Measurements from ENCODE around the gene SCN1B.
A peak's percentile ranks its signal among the peaks of the same experiment; 100 is the strongest.

The SCN1B gene

DNA sequence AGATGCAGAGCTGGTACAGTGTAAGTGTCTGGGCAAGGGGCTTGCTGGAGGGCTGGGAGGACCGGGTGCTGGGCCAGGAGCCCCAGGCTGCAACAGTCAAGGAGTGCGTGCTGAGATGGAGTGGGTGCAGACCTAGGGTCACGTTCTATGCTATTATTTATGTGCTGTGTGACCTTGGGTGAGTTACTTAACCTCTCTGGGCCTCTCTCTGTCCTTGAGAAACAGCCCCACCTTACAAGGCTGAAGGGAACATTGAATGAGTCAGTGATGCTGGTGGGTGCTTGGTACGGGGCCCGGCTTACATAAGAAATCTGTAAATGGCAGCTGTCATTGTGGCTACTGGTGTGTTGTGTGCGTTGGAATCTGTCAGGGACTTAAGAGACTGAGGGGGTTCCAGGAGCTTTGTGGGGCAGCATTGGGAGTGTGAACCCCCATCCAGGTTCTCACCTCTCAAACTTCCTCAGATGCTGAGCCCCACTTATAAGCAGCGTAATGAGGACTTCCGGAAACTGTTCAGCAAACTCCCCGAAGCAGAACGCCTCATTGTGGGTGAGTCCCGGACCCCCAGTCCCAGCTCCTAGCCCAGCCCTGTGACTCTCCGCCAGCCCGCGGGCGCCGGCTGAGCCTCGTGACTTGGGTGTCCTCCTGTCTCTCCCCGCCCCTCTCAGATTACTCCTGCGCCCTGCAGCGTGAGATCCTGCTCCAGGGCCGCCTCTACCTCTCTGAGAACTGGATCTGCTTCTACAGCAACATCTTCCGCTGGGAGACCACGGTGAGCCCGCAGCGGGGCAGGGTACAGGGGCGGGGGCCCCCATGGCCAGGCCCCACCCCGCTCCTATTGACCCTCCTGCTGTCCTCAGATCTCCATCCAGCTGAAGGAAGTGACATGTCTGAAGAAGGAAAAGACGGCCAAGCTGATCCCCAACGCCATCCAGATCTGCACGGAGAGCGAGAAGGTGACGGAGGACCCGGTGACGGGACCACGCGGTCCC is 20.6 kb upstream of the SCN1B start:
- H3K27ac ChIP-seq, result no peak overlapping the region
- no peaks in the 10 kb centered on the region for H3K27me3 ChIP-seq (ENCODE audit: insufficient read depth, low read depth, severe bottlenecking)
- peaks cover 3% of the 10 kb centered on the region for H3K9me3 ChIP-seq (ENCODE audit: severe bottlenecking)
- TF ChIP-seq, protein P1, sequence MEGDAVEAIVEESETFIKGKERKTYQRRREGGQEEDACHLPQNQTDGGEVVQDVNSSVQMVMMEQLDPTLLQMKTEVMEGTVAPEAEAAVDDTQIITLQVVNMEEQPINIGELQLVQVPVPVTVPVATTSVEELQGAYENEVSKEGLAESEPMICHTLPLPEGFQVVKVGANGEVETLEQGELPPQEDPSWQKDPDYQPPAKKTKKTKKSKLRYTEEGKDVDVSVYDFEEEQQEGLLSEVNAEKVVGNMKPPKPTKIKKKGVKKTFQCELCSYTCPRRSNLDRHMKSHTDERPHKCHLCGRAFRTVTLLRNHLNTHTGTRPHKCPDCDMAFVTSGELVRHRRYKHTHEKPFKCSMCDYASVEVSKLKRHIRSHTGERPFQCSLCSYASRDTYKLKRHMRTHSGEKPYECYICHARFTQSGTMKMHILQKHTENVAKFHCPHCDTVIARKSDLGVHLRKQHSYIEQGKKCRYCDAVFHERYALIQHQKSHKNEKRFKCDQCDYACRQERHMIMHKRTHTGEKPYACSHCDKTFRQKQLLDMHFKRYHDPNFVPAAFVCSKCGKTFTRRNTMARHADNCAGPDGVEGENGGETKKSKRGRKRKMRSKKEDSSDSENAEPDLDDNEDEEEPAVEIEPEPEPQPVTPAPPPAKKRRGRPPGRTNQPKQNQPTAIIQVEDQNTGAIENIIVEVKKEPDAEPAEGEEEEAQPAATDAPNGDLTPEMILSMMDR (IDR thresholded peaks at IDR 0.05; ENCODE audit: low read depth, low read length), result no peak
- DNase-seq, result no peak
- H3K4me3 ChIP-seq (ENCODE audit: low read depth, low read length), result no peak overlapping the region
- peaks cover 70% of the 10 kb centered on the region for H3K36me3 ChIP-seq

DNA sequence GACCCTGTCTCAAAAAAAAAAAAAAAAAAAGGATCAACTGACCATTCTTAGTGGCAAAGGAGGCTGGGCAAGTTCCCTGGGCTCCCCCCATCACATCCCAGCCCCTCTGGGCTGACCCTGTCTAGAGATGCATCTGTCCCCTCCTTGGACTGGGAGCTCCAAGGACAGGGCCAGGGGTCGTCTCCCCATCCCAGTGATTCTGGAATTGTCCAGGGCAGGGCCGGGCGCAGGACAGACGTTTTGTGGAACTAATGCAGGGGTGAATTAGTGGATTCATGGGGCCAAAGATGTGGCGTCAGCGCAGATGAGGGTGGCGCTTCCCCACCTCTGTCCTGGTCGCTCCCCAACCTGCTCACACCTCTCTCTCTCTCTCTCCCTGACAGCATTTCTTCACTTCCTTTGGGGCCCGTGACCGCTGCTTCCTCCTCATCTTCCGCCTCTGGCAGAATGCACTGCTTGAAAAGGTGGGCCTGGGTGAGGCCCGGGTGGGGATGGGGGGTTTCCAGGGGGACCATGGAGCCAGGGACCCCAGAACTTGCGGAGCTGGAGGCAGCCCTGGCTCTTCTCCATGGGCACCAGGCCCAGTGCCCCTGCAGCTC is 19.1 kb upstream of the SCN1B start:
- TF ChIP-seq, protein P1 (IDR thresholded peaks at IDR 0.05; ENCODE audit: low read depth, low read length), result no peak
- no peaks in the 10 kb centered on the region for H3K27me3 ChIP-seq (ENCODE audit: insufficient read depth, low read depth, severe bottlenecking)
- DNase-seq, result no peak
- peaks cover 79% of the 10 kb centered on the region for H3K36me3 ChIP-seq
- H3K4me3 ChIP-seq (ENCODE audit: low read depth, low read length), result no peak overlapping the region
- no peak overlapping the region for H3K27ac ChIP-seq
- H3K9me3 ChIP-seq (ENCODE audit: severe bottlenecking), result peaks cover 3% of the 10 kb centered on the region

DNA sequence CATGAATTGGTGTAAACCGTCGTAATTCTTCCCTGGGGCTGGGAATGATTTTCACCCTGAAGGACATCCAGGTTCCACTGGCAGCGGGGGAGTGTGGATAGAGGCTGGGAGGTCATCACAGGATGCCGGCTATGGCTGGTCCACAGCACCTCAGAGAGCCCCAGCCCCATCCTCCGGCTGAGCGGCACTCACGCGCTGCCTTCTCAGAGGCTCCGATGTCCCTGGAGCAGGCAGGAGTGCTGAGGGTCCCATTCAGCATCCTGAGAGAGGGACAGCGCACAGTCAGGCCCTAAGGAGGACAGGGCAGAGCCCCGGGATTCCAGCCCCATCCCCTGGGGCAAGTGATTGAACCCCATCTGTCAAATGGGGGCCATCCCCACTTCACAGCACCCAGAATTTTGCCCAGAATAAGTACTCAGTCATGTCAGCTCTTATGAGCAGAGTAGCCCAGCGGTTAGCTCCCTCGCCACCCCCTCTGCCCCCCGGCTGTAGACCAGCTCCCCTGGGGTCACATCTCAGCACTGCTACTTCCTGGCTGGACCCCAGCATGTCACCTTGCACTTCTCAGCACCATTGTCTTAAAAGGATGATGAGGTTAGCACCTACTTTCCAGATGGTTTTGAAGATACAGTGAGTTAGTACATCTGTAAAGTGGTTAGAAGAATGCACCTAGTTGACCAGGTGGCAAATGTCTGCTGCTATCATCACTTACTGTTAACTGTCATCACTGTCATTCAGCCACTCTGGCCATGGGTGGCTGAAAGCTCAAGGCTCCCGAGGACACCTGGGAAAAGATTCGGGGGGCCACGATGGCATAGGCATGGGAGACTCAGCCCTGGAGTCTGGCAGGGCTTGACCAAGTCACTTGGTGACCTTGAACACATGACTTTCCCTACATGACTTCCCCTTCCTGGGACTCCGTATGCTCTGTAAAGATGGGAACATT is 18.3 kb upstream of the SCN1B start:
- no peak for DNase-seq
- Histone ChIP-seq H3K27ac (no peak overlapping the region), H3K27me3 (ENCODE audit: insufficient read depth, low read depth, severe bottlenecking) (no peaks in the 10 kb centered on the region), H3K9me3 (ENCODE audit: severe bottlenecking) (peaks cover 3% of the 10 kb centered on the region), H3K4me3 (ENCODE audit: low read depth, low read length) (no peak overlapping the region), H3K36me3 (peaks cover 80% of the 10 kb centered on the region)
- TF ChIP-seq, protein P1 (IDR thresholded peaks at IDR 0.05; ENCODE audit: low read depth, low read length), result no peak

DNA sequence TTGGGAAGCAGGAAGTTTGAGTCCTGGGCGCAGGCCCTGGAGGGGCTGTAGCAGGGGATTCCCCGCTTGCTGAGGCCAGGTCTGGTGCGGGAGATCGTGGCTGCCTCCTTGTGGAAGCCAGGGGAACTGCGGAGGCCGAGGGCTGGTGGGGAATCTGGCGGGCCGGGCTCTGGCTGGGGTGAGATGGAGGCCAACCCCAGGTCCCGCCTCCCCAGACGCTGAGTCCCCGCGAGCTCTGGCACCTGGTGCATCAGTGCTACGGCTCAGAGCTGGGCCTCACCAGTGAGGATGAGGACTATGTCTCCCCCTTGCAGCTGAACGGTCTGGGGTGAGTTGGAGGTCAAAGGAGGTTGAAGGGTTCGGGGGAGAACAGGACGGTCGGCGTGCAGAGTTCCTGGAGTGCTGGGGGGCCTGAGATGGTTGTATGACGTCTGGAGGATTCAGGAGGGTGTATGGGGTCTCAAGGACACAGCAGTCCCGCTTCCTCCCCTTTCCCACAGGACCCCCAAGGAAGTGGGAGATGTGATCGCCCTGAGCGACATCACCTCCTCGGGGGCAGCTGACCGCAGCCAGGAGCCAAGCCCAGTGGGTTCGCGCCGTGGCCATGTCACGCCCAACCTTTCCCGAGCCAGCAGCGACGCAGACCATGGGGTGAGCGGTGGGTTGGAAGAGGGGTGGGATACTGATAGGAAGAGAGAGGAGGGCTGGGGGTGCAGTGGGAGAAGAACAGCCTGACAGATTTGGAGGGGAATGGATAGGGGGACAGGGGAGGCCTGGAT is 17.0 kb upstream of the SCN1B start:
- DNase-seq, result peak; percentile 84
- H3K4me3 ChIP-seq (ENCODE audit: low read depth, low read length), result no peak overlapping the region
- peaks cover 92% of the 10 kb centered on the region for H3K36me3 ChIP-seq
- H3K27ac ChIP-seq, result peak overlapping the region; percentile 61
- no peaks in the 10 kb centered on the region for H3K27me3 ChIP-seq (ENCODE audit: insufficient read depth, low read depth, severe bottlenecking)
- peaks cover 3% of the 10 kb centered on the region for H3K9me3 ChIP-seq (ENCODE audit: severe bottlenecking)
- TF ChIP-seq, protein P1 (IDR thresholded peaks at IDR 0.05; ENCODE audit: low read depth, low read length), result peak; percentile 96

Data from WERI-Rb-1 (cell line).